ENCODE data around the gene TMEM190. TPM values are rescaled to one million over a fixed set of nuclear protein-coding genes. Genes with fewer than 3 reads are reported as not detected.

The TMEM190 gene
- total RNA-seq, 4 donors from 2014 or later: not detected

GRCh38 chr19:55389386-55390317 is 13.0 kb downstream of the TMEM190 start:
- no peaks in the 10 kb centered on the region for H3K9me3 ChIP-seq
- TF ChIP-seq POLR2AphosphoS5 (IDR thresholded peaks at IDR 0.05): no peak
- no peak for TF ChIP-seq EP300 (IDR thresholded peaks at IDR 0.05)
- no peak for TF ChIP-seq POLR2A (IDR thresholded peaks at IDR 0.05)
- TF ChIP-seq CTCF (IDR thresholded peaks at IDR 0.05): no peak
- H3K27ac ChIP-seq: no peak overlapping the region
- no peaks in the 10 kb centered on the region for H3K27me3 ChIP-seq
- 79% methylated on average over 18 of the region's 21 CpGs for whole genome bisulfite sequencing
- H3K36me3 ChIP-seq: peaks cover 44% of the 10 kb centered on the region
- H3K4me1 ChIP-seq: peaks cover 46% of the 10 kb centered on the region
- DNase-seq (ENCODE audit: low spot score in 2 of 2): no peak
- H3K4me3 ChIP-seq: no peak overlapping the region

DNA sequence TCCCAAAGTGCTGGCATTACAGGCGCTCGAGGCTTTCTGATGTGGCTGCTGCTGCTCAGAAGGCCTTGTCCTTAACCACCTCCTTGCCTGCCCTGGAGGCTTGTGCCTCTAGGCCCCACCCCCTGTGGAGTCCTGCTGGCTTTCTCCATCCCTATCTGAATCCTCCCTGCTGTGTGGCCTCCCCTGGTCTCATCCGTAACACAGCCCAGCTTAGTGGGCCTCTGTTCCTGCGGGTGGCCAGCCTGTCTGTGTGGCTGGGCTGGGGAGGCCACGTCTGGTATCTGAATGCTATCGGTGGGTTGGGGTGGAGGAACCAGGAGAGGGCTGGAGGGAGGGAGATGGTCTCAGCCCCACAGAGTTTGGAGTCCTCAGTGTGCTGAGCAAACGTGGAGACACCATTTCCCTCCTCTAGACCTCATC is 13.8 kb downstream of the TMEM190 start:
- H3K27ac ChIP-seq: no peak overlapping the region
- H3K9me3 ChIP-seq: no peaks in the 10 kb centered on the region
- H3K4me1 ChIP-seq: peaks cover 40% of the 10 kb centered on the region
- no peak for DNase-seq (ENCODE audit: low spot score in 2 of 2)
- H3K4me3 ChIP-seq: no peak overlapping the region
- H3K36me3 ChIP-seq: peaks cover 44% of the 10 kb centered on the region
- no peaks in the 10 kb centered on the region for H3K27me3 ChIP-seq
- TF ChIP-seq EP300 (IDR thresholded peaks at IDR 0.05) (no peak), POLR2AphosphoS5 (IDR thresholded peaks at IDR 0.05) (no peak), POLR2A (IDR thresholded peaks at IDR 0.05) (no peak)
- 71% methylated on average over 7 of the region's 7 CpGs for WGBS

DNA sequence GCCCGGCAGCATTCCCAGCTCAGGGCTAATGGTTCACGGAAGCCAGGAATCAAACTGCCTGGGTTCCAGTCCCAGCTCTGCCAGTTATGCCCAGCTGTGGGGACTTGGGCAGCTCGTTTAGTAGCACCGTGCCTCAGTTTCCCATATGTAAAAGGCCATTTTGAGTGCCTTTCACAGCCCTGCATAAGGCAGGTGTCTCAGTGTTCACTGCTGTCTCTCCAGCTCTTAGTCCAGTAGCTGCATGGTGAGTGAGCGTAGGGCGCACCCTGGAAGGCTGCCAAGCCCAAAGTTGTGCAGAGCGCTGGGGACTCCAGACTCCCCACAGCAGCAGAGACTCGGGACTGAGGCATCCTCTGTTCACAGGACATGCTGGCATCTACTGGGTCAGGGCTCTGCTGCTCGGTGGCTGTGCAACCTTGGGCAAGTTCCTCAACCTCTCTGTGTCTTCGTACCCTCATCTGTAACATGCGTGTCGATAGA is 14.6 kb downstream of the TMEM190 start:
- Histone ChIP-seq H3K9me3 (no peaks in the 10 kb centered on the region), H3K27me3 (no peaks in the 10 kb centered on the region), H3K36me3 (peaks cover 44% of the 10 kb centered on the region), H3K4me3 (no peak overlapping the region), H3K4me1 (peaks cover 40% of the 10 kb centered on the region), H3K27ac (no peak overlapping the region)
- WGBS: 79% methylated on average over 9 of the region's 12 CpGs
- DNase-seq (ENCODE audit: low spot score in 2 of 2): no peak
- TF ChIP-seq POLR2AphosphoS5 (IDR thresholded peaks at IDR 0.05): no peak
- no peak for TF ChIP-seq EP300 (IDR thresholded peaks at IDR 0.05)
- no peak for TF ChIP-seq POLR2A (IDR thresholded peaks at IDR 0.05)
- TF ChIP-seq CTCF (IDR thresholded peaks at IDR 0.05): no peak

DNA sequence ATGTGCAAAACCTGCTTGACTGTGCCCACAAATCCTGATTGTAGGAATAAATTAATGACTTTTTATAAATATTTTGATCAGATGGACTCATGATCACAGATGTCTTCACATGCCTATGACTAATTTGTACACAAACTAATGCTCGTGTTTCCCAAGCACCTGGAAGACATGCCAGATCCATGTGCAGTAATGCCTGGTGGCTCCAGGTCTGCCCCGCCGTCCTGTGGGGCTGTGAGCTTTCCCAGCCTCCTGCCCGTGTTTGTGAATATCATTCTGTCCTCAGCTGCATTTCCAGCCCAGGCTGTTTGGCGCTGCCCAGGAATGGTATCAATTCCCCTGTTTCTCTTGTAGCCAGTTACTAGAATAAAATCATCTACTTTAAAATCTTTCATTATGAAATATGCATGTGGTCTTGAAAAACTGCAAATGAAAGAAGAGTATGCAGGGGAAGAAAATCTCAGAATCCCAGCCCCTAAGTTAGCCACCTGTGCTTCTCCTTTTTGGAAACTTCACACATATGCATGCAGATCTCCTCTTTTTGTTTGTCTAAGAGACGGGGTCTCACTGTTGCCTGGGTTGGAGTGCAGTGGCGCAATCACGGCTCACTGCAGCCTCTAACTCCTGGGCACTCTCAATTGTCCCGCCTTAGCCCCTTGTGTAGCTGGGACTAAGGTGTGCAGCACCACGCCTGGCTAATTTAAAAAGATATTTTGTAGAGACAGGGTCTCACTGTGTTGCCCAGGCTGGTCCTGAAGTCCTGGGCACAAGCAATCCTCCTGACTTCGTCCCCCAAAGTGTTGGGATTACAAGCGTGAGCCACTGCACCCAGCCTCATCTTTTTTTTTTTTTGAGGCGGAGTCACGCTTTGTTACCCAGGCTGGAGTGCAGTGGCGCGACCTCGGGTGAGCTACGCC is 15.3 kb downstream of the TMEM190 start:
- Histone ChIP-seq H3K9me3 (no peaks in the 10 kb centered on the region), H3K4me3 (no peak overlapping the region), H3K4me1 (peaks cover 34% of the 10 kb centered on the region), H3K36me3 (peaks cover 44% of the 10 kb centered on the region), H3K27me3 (no peaks in the 10 kb centered on the region), H3K27ac (no peak overlapping the region)
- WGBS: 79% methylated on average over 18 of the region's 18 CpGs
- no peak for DNase-seq (ENCODE audit: low spot score in 2 of 2)
- no peak for TF ChIP-seq POLR2AphosphoS5 (IDR thresholded peaks at IDR 0.05)
- TF ChIP-seq CTCF (IDR thresholded peaks at IDR 0.05): no peak
- TF ChIP-seq POLR2A (IDR thresholded peaks at IDR 0.05): no peak
- no peak for TF ChIP-seq EP300 (IDR thresholded peaks at IDR 0.05)

GRCh38 chr19:55392820-55393761 is 16.5 kb downstream of the TMEM190 start:
- peaks cover 22% of the 10 kb centered on the region for H3K4me1 ChIP-seq
- H3K27me3 ChIP-seq: no peaks in the 10 kb centered on the region
- H3K27ac ChIP-seq: no peak overlapping the region
- H3K36me3 ChIP-seq: peaks cover 33% of the 10 kb centered on the region
- TF ChIP-seq EP300 (IDR thresholded peaks at IDR 0.05) (no peak), CTCF (IDR thresholded peaks at IDR 0.05) (no peak), POLR2A (IDR thresholded peaks at IDR 0.05) (no peak), POLR2AphosphoS5 (IDR thresholded peaks at IDR 0.05) (no peak)
- no peak overlapping the region for H3K4me3 ChIP-seq
- 73% methylated on average over 18 of the region's 18 CpGs for WGBS
- DNase-seq (ENCODE audit: low spot score in 2 of 2): no peak
- no peaks in the 10 kb centered on the region for H3K9me3 ChIP-seq

All from suprapubic skin (tissue), 4 donors.